ENCODE measurements around the gene ZCCHC7.
A peak's percentile ranks its signal among the peaks of the same experiment; 100 is the strongest.

The ZCCHC7 gene

GRCh38 chr9:37192803-37193202, 72.4 kb downstream of the ZCCHC7 start:
- no peak for TF ChIP-seq CTCF (IDR thresholded peaks at IDR 0.05; ENCODE audit: low read depth, low read length)
- no peaks in the 10 kb centered on the region for H3K9me3 ChIP-seq (ENCODE audit: severe bottlenecking)
- peaks cover 8% of the 10 kb centered on the region; the same call in 1 of the 2 replicates for H3K36me3 ChIP-seq
- H3K4me3 ChIP-seq (ENCODE audit: low read depth, low read length) = no peak overlapping the region
- DNase-seq = no peak
- H3K27ac ChIP-seq = no peak overlapping the region
- H3K27me3 ChIP-seq (ENCODE audit: insufficient read depth, low read depth, severe bottlenecking) = no peaks in the 10 kb centered on the region

GRCh38 chr9:37197158-37198038, 77.0 kb downstream of the ZCCHC7 start:
- peak overlapping the region; percentile 73 for H3K27ac ChIP-seq
- no peak for TF ChIP-seq CTCF (IDR thresholded peaks at IDR 0.05; ENCODE audit: low read depth, low read length)
- H3K9me3 ChIP-seq (ENCODE audit: severe bottlenecking) = no peaks in the 10 kb centered on the region
- no peaks in the 10 kb centered on the region for H3K27me3 ChIP-seq (ENCODE audit: insufficient read depth, low read depth, severe bottlenecking)
- H3K4me3 ChIP-seq (ENCODE audit: low read depth, low read length) = 0 out of 2 replicates have a peak overlapping the region, but pooled peaks have one; percentile 1
- peak; percentile 84 for DNase-seq
- no peaks in the 10 kb centered on the region; the same call in 1 of the 2 replicates for H3K36me3 ChIP-seq

DNA sequence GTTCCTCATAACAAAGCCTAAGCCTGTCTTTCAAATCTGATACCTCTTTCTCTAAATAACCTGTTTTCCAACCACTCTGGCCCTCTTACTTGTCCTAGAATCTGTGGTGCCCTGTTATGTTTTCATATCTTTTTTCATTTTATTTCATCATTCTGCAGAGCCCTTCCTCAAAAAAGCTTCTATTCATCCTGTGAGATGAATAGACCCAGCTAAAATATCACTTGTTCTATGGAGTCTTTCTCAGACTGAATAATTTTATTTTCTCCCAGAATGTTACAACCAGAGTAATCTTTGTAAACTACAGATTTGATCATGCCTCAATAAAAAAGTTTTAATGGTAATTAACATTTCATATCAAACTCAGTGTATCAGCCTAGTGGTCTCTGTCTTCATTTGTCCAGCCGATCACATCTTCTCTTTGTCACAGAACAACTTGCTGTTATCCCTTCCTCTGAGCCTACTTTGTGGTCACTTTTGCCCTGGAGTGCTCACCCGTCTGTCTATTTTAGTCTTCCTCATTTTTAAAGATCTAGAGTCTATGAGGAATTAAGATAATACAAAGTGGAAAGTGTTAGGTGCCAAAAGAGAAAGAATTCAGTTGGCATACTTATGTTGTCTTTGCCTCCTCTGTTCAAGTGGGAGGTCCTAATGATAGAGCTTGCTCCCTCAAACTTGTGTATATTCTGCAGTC, 77.8 kb downstream of the ZCCHC7 start:
- no peaks in the 10 kb centered on the region for H3K9me3 ChIP-seq (ENCODE audit: severe bottlenecking)
- no peak for TF ChIP-seq CTCF (IDR thresholded peaks at IDR 0.05; ENCODE audit: low read depth, low read length)
- H3K27ac ChIP-seq = peak overlapping the region; percentile 73
- no peaks in the 10 kb centered on the region; the same call in none of the 2 replicates for H3K36me3 ChIP-seq
- DNase-seq = no peak
- no peak overlapping the region for H3K4me3 ChIP-seq (ENCODE audit: low read depth, low read length)
- H3K27me3 ChIP-seq (ENCODE audit: insufficient read depth, low read depth, severe bottlenecking) = no peaks in the 10 kb centered on the region

DNA sequence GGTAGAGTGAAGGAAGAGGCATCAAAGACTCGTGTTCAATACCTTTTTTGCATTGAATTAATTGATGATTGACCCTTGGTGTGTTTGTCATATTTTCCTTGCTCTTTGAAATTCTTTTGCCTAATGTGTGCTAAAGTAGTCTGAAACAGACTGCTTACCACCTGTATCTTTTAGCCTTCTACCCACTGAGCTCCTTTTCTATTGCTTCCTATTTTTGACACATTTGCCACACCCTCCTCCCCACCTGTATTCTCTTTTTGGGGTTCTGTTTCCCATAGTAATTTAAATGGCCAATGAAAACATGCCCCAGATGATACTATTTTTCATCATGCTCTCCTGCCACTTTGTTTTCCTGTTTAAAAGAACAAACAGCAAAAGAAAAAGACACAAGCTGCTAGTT, 78.5 kb downstream of the ZCCHC7 start:
- DNase-seq = no peak
- TF ChIP-seq CTCF (IDR thresholded peaks at IDR 0.05; ENCODE audit: low read depth, low read length) = no peak
- Histone ChIP-seq H3K9me3 (ENCODE audit: severe bottlenecking) (peaks cover 3% of the 10 kb centered on the region), H3K4me3 (ENCODE audit: low read depth, low read length) (no peak overlapping the region), H3K27ac (no peak overlapping the region; the same call in 1 of the 2 replicates), H3K27me3 (ENCODE audit: insufficient read depth, low read depth, severe bottlenecking) (no peaks in the 10 kb centered on the region), H3K36me3 (no peaks in the 10 kb centered on the region; the same call in none of the 2 replicates)

- DNase-seq = no peak
These were observed 80.1 kb downstream of the ZCCHC7 start for GRCh38 chr9:37200433-37201005.

More at GRCh38 chr9:37200433-37201005, 80.1 kb downstream of the ZCCHC7 start:
- Histone ChIP-seq H3K9me3 (ENCODE audit: severe bottlenecking) (peaks cover 7% of the 10 kb centered on the region), H3K36me3 (no peaks in the 10 kb centered on the region; the same call in none of the 2 replicates), H3K4me3 (ENCODE audit: low read depth, low read length) (no peak overlapping the region), H3K27me3 (ENCODE audit: insufficient read depth, low read depth, severe bottlenecking) (no peaks in the 10 kb centered on the region), H3K27ac (no peak overlapping the region)
- no peak for TF ChIP-seq CTCF (IDR thresholded peaks at IDR 0.05; ENCODE audit: low read depth, low read length)
